ENCODE measurements around the gene RGPD8. TPM values are rescaled to one million over a fixed set of nuclear protein-coding genes. Genes with fewer than 3 reads are reported as not detected.
"Not testable (repeated sequence)": the region's sequence is repeated elsewhere in the genome, so short reads cannot be mapped to it uniquely, and the experiment has no call there.

The RGPD8 gene
- total RNA-seq = 4.8 TPM
- long read RNA-seq, full-length matches to known transcripts = 1 of 2 reads
- long read RNA-seq, partial matches to known transcripts = 0 of 2 reads
- long read RNA-seq, other reads (novel, unspliced or antisense) = 1 of 2 reads

DNA sequence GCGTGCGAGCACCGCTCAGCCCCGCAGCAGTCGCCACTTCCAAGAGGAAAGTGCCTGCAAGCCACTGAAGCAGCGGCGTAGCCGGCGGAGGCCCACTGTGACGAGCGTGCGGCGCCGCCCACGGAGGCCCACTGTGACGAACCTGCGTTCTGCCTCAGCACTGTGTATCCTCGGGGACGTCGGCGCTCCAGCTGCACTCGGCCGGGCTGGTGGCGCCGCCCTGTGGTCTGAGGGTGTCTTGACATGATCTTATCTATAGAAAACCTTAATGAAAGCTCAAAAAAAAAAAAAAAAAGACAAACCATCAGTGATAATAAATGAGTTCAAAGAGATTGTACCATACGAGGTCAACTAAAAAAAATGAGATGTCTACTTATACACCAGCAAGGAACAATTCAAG, at the start of gene RGPD8:
Gene RGPD8 (minus strand): TSS at position 166 of the 400 bp plus-strand sequence. CDS start 192 bp downstream, outside the sequence.
- ATAC-seq = peak; percentile 99
- DNase-seq (ENCODE audit: missing footprints) = peak; percentile 95
- intact Hi-C loops (cut with DNase I) = loop anchor here (5.0 kb wide), 1 partner anchor 311 kb away; no protein-coding TSS in a partner anchor

DNA sequence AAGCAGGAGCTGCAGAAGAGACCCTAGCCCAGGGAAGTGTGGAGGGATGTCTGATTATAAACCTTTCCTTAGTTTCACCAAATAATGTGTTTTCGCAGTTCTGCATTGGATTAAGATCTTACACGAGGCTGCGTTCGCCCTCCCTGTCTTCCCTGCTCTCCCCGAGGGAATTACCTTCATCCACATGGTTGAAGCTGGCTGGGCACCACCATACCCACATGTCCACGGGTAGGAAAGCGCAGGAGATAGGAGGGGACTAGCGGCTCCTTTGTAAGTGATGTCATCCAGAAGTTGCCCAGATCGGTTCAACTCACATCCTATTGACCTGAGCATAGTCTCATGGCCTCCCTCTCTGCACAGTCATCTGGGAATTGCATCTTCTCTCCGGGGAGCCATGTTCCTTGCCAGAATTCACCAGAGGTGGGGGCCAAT, 49.6 kb upstream of the RGPD8 start:
- no peak for DNase-seq (ENCODE audit: missing footprints)
- no peak for ATAC-seq
- intact Hi-C loops (cut with DNase I) = loop anchor here (5.0 kb wide), 1 partner anchor 99 kb away; the partner anchor contains the start of gene CHCHD5

DNA sequence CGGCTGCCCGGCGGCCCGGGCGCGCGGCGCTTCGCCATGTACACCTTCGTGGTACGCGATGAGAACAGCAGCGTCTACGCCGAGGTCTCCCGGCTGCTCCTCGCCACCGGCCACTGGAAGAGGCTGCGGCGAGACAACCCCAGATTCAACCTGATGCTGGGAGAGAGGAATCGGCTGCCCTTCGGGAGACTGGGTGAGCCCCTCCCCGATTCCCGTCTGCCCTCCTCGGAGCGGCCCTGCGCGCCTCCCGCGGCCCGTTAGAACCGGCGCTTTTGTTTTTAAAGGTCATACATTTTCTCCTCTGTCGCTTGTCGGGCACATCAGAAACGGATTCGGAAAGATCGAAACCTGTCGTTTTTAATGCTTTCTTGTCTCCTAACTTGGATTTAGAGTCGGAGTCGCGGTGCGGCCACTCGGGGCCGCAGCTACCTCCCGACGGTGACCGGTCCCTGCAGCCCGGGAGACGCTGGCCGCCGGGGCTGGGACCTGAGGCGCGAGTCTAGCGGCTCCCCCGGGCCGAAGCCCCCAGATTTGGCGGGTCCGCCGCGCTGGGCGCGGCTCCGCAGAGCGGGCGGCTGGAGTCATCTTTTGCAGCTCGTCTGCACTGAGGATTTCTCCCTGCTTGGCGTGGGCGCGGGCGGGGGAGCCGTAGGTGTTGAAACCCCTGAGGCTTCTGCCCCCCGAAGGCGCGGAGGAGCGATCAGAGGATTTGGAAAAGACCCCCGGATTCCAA, 49.0 kb upstream of the RGPD8 start:
- intact Hi-C loops (cut with DNase I) = loop anchor here (5.0 kb wide), 1 partner anchor 100 kb away; the partner anchor contains the start of gene CHCHD5
- peak; percentile 83 for DNase-seq (ENCODE audit: missing footprints)
- ATAC-seq = no peak

DNA sequence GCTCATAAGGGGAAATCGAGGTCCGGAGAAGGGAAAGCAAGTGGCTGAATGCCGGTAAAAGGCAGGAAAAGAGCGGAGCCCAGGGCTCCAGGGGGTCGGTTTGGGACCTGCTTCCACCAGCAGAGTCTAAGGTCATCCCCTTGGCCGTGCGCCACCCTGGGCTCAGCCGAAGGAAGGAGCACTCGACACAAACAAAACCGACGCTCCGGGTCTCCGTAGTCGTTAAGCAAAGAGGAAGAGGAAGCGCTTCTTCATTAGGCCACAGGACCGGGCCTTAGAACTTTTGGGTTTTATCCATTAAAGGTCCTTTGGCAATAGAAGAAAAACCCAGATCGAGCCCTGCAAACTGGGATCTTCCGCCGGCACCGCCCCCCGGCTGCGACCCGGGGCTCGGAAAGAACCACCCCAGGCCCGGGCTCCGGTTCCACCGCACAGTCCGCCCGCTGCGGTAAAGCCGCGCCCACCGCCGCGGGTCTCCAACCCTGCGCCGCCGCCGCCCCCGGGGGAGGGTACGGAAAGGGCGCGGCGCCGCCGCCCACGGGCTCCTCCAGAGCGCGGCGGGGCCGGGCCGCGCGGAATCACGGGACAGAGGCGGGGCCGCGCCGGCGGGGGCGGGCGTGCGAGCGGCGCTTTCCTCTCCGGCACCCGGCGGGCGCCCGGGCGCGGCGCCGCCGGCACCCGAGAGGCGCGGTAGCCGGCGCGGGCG, 48.2 kb upstream of the RGPD8 start, which contains the start of gene TTL:
Gene TTL (plus strand): TSS at position 629 of the 706 bp plus-strand sequence. CDS start 189 bp downstream, outside the sequence.
- DNase-seq (ENCODE audit: missing footprints) (peak; percentile 93), ATAC-seq (peak; percentile 95)
- intact Hi-C loops (cut with DNase I) = loop anchor here (1.0 to 5.0 kb wide), 2 partner anchors 61 to 101 kb away; partner anchors contain the start of genes CHCHD5 and POLR1B

DNA sequence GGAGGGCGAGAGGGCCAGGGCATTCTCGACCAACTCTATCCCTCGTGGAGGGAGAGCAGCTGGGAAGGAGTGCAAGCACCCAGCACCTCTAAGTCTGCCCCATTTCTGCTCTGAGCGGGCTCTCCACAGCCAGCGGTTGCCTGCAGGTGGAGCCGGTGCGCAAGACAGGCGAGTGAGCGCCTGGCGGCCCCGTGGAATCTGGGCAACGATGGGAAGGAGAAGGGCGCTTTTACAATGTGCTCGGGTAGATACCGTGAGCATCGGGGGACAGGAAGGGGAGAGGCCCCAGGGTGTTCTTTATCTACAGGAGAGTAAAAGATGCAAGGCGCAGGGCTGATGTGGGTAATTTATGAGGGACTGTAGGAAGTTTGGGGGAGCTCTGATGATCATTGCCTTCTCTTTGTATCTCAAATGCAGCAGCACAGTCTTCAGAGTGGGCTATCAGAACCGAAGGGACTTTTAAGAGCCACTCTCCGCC, 47.6 kb upstream of the RGPD8 start:
- DNase-seq (ENCODE audit: missing footprints) (peak; percentile 93), ATAC-seq (peak; percentile 92)
- intact Hi-C loops (cut with DNase I) = loop anchor here (1.0 to 5.0 kb wide), 2 partner anchors 61 to 101 kb away; partner anchors contain the start of genes CHCHD5 and POLR1B

DNA sequence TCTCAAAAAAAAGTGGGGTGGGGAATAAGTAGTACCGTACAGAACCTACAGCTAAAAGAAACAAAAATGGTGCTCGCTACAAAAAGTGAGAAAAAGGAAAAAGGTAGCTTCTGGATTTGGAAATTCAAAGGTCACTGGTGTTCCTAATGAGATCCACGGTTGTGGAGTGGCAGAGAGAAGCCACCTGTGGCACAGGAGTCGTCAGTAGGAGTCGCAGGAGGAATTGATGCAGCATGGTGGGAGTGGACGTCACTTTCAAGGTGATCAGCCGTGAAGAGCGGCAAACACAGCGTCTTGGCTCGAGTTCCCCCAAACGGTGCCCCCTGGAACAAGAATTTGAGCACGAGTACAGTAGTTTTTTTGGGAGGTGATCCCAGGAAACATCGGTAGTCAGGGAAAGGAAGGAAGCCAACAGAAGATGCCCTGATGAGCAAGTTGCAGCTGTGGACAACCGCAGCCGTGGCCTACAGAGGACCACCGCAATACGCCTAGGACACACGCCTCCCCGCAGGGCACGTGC, 47.1 kb upstream of the RGPD8 start:
- intact Hi-C loops (cut with DNase I) = loop anchor here (1.0 to 5.0 kb wide), 2 partner anchors 62 to 102 kb away; partner anchors contain the start of genes CHCHD5 and POLR1B

DNA sequence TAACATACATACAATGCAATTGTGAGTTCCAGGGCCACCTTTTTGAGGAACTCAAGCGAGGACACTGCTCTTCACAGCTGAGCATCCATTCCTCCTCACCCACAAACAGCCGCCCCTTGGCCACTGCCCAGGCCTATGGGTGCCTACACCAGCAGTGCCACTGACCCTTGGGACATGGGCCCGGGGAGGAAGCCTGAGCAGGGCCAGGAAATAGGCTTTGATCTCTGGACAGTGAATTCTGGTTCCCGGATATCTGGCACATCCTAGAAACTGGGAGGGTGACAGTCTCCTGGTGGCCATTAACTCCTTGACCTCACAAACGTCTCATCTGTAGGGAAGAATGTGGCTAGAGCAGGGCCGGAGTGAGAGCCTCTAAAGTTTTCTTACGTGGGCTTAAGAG, 43.0 kb upstream of the RGPD8 start:
- no peak for DNase-seq (ENCODE audit: missing footprints)
- intact Hi-C loops (cut with DNase I) = no loop called here

More for the DNA sequence above, 47.1 kb upstream of the RGPD8 start:
- ATAC-seq (no peak), DNase-seq (ENCODE audit: missing footprints) (no peak)

DNA sequence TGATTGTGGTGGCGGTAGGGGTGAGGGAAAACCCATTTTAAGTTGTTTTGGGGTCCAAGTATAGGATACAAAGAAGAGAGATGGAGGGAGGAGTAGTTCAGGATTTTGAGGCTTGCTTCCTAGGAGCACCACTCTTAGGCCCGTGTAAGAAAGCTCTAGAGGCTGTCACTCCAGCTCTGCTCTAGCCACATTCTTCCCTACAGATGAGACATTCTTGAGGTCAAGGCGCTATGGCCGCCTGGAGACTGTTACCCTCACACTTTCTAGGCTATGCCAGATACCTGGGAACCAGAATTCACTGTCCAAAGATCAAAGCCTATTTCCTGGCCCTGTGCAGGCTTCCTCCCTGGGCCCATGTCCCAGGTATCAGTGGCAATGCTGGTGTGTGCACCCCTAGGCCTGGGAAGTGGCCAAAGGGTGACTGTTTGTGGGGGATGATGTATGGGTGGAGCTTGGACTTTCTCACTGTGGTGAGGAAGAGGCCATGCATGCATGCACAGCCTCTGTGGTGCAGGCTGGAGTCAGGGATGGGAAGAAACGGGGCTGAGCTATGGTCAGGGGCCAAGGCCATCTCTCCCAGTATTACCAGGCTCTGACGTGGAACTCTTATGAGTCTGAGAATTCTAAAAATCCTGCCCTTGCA, 41.5 kb upstream of the RGPD8 start:
- DNase-seq (ENCODE audit: missing footprints) (no peak), ATAC-seq (no peak)
- intact Hi-C loops (cut with DNase I) = no loop called here

More for the DNA sequence above, 43.0 kb upstream of the RGPD8 start:
- ATAC-seq = no peak

DNA sequence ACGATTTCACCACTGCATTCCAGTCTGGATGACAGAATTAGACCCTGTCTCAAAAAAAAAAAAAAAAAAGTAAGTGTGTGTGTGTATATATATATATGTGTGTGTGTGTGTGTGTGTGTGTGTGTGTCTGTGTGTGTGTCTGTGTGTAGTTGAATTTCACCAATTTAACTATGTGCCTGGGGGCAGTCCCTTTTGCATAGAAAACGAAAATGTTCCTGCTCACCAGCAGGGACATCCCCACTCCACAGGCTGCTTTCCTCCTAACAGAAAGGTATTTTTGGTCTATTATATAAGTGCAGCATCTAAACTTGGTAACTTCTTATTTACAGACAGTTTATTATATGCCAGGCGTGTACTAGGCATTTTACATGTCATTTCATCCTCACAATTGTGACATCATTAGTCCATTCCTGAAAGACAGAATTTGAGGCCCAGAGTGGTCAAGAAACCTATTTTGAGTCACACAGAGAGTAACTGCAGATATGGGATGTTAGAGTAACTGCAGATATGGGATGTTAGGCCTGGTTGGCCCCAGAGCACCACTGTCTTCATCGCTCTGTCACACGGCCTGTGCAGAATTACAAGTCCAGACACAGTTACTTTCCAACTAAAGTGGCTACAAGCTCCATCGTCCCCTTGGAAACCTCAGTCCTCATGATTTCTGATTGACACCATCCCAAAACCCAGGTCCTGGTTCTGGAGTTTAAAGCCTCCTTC, 39.3 kb upstream of the RGPD8 start:
- intact Hi-C loops (cut with DNase I) = no loop called here
- no peak for ATAC-seq
- no peak for DNase-seq (ENCODE audit: missing footprints)

DNA sequence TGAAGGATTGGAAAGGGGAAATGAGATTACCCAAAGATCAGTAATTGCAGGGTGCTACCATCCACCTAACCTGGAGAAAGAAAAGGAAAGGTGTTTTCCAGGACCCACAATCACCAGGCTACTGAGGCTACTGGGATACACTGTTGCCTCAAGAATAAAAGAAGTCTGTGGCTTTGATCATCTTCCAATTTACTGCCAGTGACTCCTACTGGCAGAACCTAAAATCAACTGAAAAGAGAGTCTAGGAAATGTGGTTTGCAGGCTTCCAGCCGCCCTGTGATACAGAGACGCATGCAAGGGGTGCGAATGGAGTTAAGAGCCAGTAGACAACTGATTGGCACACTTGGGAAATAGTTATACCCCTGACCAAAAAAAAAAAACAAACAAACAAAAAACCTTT, 31.9 kb upstream of the RGPD8 start:
- ATAC-seq = no peak
- DNase-seq (ENCODE audit: missing footprints) = no peak
- intact Hi-C loops (cut with DNase I) = no loop called here

DNA sequence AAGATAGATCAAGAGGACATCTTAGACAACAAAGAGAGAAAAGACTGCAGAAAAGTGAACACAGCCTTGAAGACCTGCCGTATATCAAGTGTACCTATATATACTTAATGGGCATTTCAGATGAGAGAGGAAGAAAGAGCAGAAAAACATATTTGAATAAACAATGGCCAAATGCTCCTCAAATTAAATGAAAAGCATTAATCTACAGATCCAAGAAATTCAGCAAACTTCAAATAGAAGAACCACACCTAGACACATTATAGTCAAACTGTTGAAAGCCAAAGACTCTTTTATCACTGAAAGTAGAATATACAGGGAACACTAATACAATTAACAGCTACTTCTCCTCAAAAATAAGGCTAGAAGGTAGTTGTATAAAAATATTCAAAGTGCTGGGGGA, 29.8 kb upstream of the RGPD8 start:
- ATAC-seq = no peak
- intact Hi-C loops (cut with DNase I) = no loop called here
- no peak for DNase-seq (ENCODE audit: missing footprints)

DNA sequence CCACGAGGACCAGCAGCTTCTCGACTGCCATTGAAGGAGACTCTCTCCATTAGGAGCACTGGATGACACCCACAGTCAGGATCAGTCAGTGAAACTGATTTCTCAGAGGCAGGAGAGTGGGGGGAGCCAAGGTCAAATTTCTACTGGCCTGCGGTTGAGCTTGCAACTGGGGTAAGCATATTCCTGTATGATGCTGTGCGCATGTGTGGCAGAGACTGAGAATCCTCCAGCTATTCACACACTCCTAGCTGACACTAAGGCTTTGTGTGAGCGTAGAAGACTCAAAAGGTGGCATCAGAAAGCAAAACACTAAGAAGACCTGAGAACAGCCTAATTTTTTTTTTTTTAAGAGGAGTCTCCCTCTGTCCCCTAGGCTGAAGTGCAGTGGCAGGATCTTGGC, 28.7 kb upstream of the RGPD8 start:
- DNase-seq (ENCODE audit: missing footprints) (no peak), ATAC-seq (no peak)
- intact Hi-C loops (cut with DNase I) = no loop called here

DNA sequence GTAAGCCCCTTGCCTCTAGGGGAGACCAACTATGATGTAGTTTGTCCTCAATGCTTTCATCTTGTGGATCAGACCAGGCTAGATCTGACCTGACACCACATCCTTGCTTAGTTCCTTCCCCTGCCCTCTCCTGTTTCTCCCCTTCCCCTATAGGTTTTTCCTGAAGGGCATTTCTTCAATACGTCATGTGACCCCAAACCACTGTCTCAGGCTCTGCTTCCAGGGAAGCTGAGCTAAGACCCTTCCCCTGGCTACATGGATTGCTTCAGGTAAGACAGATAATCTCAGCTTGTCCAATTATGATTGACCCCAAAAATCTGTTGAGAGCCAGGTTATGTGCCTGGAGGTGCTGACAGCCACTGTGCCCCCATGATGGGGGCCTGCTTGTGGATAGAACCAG, 25.9 kb upstream of the RGPD8 start:
- DNase-seq (ENCODE audit: missing footprints) (no peak), ATAC-seq (no peak)
- intact Hi-C loops (cut with DNase I) = no loop called here

DNA sequence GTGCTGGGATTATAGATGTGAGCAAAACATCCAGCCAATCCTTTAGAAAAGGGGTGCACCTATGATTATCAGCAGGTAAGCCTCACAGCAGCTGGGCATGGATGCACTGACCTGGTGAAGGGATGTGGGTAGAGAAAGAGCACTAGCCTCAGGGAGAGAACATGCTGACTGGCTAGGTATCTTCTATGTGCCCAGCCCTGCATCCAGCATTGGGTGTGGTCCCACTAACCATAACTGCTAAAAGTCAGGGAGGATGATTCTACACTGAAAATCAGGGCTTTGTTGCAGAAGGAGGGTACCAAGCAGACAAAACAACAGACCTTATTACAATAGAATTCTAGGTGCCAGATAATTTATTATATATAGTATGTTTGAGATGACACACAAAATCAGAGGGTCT, 21.1 kb upstream of the RGPD8 start:
- DNase-seq (ENCODE audit: missing footprints) (no peak), ATAC-seq (no peak)
- intact Hi-C loops (cut with DNase I) = no loop called here

DNA sequence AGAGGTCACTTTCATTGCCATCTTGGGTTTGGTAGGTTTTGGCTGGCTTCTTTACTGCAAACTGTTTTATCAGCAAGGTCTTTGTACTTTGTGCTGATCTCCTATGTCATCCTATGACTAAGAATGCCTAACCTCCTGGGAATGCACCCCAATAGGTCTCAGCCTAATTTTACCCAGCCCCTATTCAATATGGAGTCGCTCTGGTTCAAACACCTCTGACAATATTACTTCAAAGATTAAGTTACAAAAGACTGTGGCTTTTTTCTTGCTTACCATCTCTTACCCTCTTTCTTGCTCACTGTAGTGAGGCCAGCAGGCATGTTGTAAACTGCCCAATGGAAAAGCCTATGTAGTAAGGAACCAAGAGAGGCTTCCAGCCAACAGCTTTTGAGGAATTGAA, 17.9 kb upstream of the RGPD8 start:
- ATAC-seq (no peak), DNase-seq (ENCODE audit: missing footprints) (no peak)
- intact Hi-C loops (cut with DNase I) = no loop called here

DNA sequence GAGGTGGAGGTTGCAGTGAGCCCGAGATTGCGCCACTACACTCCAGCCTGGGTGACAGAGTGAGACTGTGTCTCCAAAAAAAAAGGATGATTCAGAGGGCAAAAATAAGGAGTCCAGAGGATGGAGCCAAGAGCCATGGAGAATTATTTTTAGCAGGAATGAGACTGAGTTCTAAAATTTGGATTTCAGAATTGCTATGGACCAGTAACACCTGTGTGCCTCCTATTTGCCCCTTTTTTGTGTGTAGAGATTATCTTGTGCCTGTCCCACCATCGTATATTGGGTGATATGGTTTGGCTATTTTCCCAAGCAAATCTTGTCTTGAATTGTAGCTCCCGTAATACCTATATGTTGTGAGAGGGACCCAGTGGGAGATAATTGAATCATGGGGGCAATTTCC, 16.4 kb upstream of the RGPD8 start:
- intact Hi-C loops (cut with DNase I) = no loop called here
- ATAC-seq = no peak
- no peak for DNase-seq (ENCODE audit: missing footprints)

DNA sequence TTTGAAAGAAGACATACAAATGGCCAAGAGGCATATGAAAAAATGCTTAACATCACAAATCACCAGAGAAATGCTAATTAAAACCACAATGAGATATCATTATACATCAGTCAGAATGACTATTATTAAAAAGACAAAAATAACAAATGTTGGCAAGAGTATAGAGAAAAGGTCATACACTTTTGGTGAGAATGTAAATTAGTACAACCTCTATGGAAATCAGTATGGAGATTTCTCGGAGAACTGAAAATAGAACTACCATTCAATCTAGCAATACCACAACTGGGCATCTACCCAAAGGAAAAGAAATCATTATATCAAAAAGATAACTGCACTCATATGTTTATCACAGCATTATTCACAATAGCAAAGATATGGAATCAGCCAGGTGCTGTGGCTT, 10.8 kb upstream of the RGPD8 start:
- intact Hi-C loops (cut with DNase I); DNase-seq (ENCODE audit: missing footprints); ATAC-seq: not testable (repeated sequence)
